ENCODE measurements around the gene ITFG2.

GRCh38 chr12:2829275-2829674 lies 16.8 kb downstream of the ITFG2 start:
- no peak for TF ChIP-seq POLR2A (IDR thresholded peaks at IDR 0.05; ENCODE audit: low read depth, low read length)
- TF ChIP-seq EZH2 (IDR thresholded peaks at IDR 0.05; ENCODE audit: borderline replicate concordance, control insufficient read depth, low read depth, low read length), result no peak
- no peak for TF ChIP-seq CTCF (IDR thresholded peaks at IDR 0.05 in 2 of 3, conservative IDR thresholded peaks at IDR 0.05 in 1 of 3; ENCODE audit: control insufficient read depth in 2 of 3, extremely low read depth in 1 of 3, insufficient read depth in 1 of 3, low read depth in 3 of 3, low read length in 3 of 3)
- no peak for TF ChIP-seq KDM1A (IDR thresholded peaks at IDR 0.05; ENCODE audit: borderline replicate concordance)
- no peak for TF ChIP-seq SP1 (IDR thresholded peaks at IDR 0.05; ENCODE audit: low read depth, low read length)
- TF ChIP-seq EP300 (IDR thresholded peaks at IDR 0.05; ENCODE audit: borderline replicate concordance in 1 of 2, control insufficient read depth in 1 of 2, low read depth in 2 of 2, low read length in 2 of 2), result no peak
- TF ChIP-seq E2F4 (IDR thresholded peaks at IDR 0.05; ENCODE audit: low read depth, low read length), result no peak
- no peak for TF ChIP-seq ZZZ3 (IDR thresholded peaks at IDR 0.05; ENCODE audit: control insufficient read depth, insufficient read length, low read depth)
- TF ChIP-seq FOS (IDR thresholded peaks at IDR 0.05; ENCODE audit: borderline replicate concordance, extremely low read depth, insufficient read length), result no peak

Data from GM12878 (cell line).